Central memory CD4-positive, alpha-beta T cell (primary cell): ENCODE results near the gene CTNNBL1.
"Not testable (repeated sequence)": the region's sequence is repeated elsewhere in the genome, so short reads cannot be mapped to it uniquely, and the experiment has no call there.

Experiments used
- DNase-seq: peaks from one replicate; pipeline ENCODE4 v3.0.0; 2022

The CTNNBL1 gene

GRCh38 chr20:37711001-37711400, 17.2 kb downstream of the CTNNBL1 start:
- DNase-seq = no peak

- no peak for DNase-seq
These were observed 18.4 kb downstream of the CTNNBL1 start for GRCh38 chr20:37711994-37712964.

GRCh38 chr20:37713396-37713795, 19.6 kb downstream of the CTNNBL1 start:
- DNase-seq = no peak

GRCh38 chr20:37714978-37715672, 21.3 kb downstream of the CTNNBL1 start:
- DNase-seq = no peak

GRCh38 chr20:37721751-37722150, 27.9 kb downstream of the CTNNBL1 start:
- DNase-seq = no peak

GRCh38 chr20:37722312-37722711, 28.5 kb downstream of the CTNNBL1 start:
- not testable (repeated sequence) for DNase-seq

GRCh38 chr20:37723668-37724067, 29.8 kb downstream of the CTNNBL1 start:
- DNase-seq = no peak

- DNase-seq = no peak
These were observed 31.3 kb downstream of the CTNNBL1 start for GRCh38 chr20:37725165-37725564.

- DNase-seq = no peak
These were observed 32.0 kb downstream of the CTNNBL1 start for GRCh38 chr20:37725855-37726254.

- DNase-seq = no peak
These were observed 32.5 kb downstream of the CTNNBL1 start for GRCh38 chr20:37726321-37726720.

- no peak for DNase-seq
These were observed 33.4 kb downstream of the CTNNBL1 start for GRCh38 chr20:37726971-37727956.

GRCh38 chr20:37727957-37728634, 34.3 kb downstream of the CTNNBL1 start:
- DNase-seq = no peak

- no peak for DNase-seq
These were observed 34.8 kb downstream of the CTNNBL1 start for GRCh38 chr20:37728635-37728983.

- DNase-seq = no peak
These were observed 35.6 kb downstream of the CTNNBL1 start for GRCh38 chr20:37729452-37729851.

GRCh38 chr20:37729909-37730308, 36.1 kb downstream of the CTNNBL1 start:
- no peak for DNase-seq

- DNase-seq = no peak
These were observed 39.6 kb downstream of the CTNNBL1 start for GRCh38 chr20:37733416-37733815.

GRCh38 chr20:37734228-37734985, 40.6 kb downstream of the CTNNBL1 start:
- DNase-seq = no peak

GRCh38 chr20:37735541-37735940, 41.7 kb downstream of the CTNNBL1 start:
- no peak for DNase-seq

- no peak for DNase-seq
These were observed 42.3 kb downstream of the CTNNBL1 start for GRCh38 chr20:37736132-37736531.

GRCh38 chr20:37737826-37738420, 44.1 kb downstream of the CTNNBL1 start:
- no peak for DNase-seq

- DNase-seq = no peak
These were observed 47.2 kb downstream of the CTNNBL1 start for GRCh38 chr20:37741055-37741454.
